GM21423 (cell line): ENCODE results near the gene COBL.

Source experiments
- ATAC-seq: cut with Tn5 transposase; IDR thresholded peaks from one replicate; pipeline ENCODE4 v1.9.1; 2021; ENCODE audit warnings: mild to moderate bottlenecking, moderate library complexity; ENCODE audit not compliant: unreplicated experiment

COBL gene

DNA sequence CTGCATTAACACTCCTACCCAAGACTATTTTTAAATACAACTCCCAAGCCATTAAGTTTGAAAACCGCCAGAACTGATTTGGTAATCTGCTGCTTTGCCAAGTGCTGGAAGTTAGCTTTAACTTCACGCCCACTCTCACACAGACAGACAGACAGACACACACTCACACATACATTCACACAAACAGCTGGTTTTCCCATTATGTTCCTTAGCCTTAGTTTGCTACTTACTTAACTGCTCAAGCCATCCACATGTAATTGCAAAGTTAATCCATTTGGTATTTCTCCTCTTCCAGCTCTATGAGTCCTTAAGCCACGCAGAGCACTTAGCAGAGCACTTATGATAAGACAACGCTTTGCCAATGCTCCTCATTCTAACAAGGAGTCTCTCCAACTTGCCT, 8.3 kb downstream of the COBL start:
- ATAC-seq = no peak

DNA sequence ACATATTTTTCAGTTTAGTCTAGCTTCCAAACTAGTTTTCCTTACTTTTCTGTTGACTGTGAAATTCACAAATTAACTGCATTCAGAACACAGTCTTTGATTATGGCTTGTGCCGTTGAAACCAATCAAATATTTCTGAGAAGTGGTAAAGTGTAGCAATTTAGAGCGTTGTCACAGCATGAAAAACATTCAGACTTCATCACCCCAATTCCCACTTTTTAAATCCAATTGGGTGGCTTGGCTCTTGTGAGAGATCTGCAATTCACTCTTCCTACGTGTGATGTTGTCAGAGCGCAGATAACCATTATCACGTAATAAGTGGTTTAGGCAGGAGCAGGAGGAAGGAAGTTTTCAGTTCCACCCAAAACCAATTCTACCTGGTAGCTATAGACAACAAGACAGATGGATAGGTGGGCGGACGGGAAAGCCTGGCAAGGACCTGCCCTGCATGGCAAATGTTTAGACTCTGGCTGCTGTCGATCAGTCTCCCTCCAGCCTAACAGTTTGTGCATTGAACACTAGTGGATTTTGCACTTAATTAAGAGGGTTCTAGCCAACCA, 8.9 kb downstream of the COBL start:
- ATAC-seq = no peak

DNA sequence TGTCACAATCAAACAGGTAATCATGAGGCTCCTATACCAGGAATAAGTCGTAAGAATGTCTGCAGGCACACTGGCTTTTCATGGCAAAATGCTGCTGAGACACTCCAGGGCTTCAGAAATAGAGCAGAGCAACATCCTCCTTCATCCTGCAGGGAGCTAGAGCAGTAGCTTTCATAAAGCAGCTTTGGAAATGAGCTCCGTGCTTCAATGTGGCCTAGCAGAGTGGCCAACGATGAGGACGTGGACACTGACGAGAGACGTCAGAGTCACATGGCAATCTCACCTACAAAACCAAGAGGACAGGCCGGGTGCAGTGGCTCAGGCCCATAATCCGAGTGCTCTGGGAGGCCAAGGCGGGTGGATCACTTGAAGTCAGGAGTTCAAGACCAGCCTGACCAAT, 9.8 kb downstream of the COBL start:
- no peak for ATAC-seq

DNA sequence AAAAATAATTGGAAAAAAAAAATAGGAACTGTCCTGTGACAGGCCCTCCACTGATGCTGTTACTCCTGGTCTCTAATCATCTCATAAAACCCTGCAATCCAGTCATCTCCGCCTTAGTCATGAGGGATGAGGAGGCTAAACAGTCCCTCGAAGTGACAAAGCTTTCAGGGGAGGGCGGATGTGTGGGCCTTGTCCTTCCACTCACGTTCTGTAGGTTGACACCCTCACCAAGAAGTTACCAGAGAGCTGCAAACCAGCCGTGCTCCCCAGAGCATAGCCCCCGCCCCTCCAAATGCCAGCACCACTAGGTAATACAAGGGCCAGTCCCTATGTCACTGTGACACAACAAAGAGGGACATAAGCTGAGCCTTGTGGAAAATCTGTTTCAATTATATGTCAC, 11.9 kb downstream of the COBL start:
- no peak for ATAC-seq

DNA sequence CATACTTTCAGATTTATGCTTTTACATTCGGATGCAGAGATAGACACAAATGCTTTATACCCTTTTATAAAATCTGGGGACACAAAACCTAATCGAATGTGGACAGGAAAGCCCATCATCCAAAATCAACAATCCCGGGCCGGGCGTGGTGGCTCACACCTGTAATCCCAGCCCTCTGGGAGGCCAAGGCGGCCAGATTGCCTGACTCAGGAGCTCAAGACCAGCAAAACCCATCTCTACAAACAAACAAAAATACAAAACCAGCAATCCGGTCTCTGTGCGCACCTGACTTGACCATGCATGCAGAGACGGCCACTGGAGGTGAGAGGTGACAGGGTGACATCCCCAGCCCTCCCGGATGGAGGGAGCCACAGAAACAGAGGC, 13.5 kb downstream of the COBL start:
- no peak for ATAC-seq

DNA sequence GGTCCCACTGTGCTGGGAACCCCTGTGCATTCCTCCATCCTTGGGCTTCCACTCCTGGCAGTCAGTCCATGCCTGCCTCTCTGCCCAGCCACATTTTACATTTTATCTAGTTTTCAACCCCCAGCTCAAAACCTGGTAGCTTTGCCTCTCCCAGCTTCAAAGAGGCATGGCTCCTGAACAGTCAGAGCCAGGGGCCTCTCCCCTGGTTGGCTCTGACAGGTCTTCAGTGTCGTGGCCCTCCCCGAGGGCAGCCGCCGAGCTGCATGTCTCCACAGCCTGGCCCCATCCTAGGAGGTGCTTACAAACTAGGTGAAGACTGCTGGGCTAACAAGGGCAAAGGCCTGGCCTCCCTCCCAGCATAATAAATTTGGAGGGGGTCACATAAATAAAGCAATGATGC, 14.8 kb downstream of the COBL start:
- ATAC-seq = no peak

DNA sequence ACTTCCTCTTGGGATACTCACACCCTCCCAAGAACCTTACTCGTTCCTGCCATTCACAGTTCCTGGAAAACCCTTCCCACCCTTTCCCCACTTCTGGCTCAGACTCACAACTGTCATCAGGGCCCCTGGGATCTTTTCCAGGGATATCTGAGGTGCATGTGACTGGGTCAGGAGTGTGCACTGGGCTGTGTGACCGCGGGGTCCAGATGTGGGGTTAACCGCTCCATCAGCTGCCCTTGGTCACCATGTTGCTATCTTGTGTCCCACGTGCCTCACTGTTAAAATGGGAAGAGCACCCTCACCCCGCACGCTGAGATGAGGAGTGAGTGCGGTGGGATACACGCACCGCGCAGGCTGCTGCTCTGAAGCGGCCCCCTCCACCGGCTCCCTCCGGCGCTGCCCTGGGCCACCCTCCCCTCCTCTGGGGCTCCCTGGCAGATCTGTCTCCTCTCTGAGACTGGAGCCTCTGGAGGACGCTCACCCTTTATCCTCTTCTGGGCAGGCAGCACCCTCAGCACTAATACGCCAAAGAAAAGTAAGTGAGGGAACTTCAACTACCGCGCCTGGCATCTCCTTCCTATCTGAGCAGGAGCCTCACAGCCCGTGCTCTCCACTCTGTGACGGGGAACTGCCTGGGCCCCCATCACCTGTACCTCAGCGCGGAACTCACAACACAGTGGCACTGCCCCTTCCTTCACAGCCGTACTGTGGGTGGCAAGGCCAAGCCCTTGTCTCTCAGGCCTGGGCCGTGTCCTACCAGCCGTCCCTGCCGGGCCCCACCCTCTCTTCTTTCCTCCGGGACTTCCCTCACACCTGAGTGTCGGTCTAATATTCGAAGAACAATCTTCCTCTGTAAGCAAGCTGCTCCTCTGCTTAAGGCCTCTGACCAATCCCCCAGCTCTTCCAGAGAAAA, 15.6 kb downstream of the COBL start:
- no peak for ATAC-seq

DNA sequence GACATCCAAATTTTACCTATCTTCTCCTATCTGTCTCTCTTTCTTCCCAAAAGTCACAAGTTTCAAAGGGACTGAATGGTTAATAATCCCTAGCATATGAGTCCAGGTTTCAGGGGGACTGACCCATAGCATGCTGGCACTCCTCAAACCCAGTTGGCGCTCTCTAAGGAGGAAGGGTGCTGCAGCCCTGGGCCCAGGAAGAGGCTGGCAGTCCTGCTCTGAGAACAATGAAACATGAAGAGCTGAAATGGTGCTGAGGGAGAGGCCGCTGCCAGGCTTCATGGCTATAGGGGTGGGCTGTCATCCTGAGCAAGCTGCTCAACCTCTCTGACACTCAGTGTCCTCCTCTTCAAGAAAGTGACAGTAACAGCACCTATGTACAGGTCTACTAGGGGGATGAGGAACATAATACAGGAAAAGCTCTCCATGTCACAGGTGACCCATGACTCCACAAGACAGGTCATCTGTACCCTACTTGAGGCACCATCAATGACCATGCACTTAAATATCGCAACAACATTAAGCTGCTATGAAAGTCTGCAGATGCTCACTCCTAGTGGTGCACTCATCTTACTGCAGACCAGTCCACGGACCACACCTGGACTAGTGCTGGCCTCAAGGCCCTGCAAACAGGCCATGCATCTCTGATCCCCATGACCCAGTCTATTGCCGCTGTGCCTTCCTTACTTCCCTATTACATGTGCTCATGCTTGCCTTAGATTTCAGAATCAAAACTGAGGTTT, 17.0 kb downstream of the COBL start:
- no peak for ATAC-seq

DNA sequence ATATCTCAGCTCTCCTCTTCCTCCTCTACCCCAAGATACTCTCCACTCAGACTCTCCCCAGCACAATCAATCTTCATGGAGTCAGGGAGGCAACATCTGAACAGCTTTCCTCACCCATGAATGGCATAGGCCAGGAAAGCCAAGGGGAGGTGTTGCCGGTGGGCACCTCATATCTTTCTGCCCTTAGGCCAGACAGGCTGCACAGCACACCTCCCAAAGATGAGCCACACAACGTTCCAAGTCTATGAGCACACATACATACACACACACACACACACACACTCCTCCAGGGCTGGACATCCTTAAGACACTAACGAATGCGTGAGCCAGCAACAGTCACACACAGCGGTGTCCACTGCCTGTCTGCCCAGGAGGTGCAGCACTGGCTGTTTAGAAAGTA, 17.7 kb downstream of the COBL start:
- ATAC-seq = no peak

DNA sequence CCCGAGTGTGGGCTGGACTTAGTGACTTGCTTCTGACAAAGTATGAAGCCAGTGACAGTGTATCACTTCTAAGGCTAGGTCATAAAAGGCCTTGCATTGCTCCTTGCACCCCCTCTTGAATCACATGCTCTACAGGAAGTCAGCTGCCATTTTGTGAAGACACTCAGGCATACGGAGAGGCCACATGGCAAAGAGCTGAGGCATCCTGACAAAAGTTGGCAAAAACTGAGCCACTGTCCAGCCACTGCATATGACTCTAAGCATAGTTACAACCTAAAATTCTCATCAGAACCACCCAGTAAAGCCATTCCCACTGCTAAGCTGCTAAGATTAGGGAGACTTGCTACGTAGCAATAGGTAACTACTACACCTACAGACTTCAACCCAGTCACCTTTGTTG, 18.6 kb downstream of the COBL start:
- no peak for ATAC-seq

DNA sequence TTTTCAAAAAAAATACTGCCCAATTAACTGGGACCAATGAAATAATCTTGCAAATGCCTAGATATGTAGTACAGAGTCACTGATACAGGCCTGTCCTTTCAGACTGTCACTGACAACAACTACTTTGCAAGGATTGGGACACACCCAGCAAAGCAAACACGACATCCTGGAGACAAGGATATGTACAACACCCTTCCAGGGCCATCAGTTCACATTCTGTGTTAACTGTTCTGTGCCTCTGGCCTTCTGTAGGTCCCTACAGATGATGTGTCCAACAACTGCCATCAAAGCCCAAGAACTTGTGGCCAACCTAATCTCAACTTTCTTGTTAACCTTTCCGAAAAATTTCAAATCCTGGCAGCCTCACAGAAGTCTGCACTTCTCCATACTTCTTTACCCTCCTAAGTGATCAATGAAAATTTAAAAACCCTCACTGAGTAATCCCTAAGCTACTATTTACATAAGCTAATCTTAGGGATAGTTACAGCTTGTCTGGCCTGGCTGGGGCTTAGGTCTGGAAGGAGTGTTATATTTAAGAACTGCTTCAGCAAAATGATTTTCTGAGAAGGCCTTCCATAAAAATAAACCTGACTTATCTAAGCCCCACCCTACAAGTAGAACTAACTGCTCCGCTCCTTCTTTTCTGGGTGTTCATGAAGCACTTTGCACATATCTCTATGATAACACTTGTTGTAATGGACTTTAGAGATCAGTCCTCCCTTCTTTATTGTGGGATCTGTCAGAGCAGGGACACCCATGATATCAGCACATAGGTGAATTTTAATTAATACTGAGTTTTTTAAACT, 21.0 kb downstream of the COBL start:
- ATAC-seq = no peak

DNA sequence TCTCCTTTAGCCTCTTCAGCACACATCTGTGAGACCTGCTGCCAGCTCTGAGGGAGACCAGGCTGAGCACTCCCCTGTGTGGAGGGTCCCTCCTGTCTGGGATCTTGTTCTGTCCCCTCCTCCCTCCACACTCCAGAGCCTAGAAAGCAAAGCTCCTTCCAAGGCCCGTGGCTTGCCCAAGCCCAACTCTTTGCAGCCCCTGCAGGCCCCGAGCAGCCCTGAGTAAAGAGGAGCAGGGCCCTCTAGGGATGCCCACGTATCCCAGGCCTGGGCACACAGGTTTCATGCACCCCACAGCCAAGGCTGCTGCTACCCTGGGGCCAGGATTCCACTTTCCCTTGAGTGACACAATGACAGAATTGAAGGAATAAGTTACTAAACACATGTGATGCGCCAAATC, 24.0 kb downstream of the COBL start:
- no peak for ATAC-seq

DNA sequence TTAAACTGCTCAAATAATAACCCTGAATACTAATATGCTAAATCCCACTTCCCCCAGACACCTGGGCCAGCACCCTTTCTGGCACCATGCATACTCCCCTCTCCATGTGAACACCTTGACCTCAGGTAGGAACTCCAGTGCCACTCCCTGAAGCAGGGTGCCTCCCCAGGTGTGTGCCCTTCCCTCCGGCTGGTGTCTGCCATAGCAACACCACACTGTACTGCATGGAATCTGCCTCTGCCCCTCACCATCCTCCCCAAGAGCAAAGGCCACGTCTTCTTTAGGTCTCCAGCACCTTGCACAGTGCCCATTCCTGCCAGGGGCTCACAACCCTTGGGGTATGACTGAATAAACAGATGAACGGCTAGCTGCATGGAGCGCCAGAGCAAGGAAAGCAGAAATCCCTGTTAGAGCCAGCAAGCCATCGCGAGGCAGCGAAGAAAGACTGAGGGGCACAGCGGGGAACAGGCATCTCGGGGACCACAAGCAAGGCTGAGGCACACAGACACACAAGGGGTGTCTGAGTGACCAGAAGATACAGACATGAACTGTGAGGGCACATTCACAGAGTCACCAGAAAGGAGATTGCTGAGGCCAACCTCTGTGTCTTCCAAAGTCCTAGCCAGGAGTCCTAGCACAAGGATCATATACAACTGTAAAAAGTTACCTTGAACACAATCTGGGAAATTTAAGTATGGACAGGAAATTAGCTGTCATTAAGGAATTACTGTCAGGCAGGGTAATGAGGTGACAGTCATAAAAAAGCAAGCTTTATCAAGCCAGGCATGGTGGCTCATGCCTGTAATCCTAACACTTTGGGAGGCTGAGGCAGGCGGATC, 25.7 kb downstream of the COBL start:
- no peak for ATAC-seq

DNA sequence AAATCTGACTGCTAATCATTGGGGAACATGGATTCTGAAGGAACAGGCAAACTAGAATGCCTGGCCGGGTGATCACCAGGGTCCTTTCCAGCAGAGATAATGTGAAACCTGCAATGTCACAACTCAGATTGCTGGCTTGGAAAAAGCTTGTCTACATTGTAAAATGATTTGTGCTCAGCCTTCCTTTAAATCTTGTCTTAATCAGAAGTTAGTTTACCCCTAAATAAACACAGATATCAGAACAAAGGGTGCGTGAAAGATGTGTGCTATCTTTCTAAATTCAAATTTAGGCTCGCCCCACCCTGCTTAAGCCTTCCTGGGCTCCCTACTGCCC, 26.3 kb downstream of the COBL start:
- no peak for ATAC-seq

DNA sequence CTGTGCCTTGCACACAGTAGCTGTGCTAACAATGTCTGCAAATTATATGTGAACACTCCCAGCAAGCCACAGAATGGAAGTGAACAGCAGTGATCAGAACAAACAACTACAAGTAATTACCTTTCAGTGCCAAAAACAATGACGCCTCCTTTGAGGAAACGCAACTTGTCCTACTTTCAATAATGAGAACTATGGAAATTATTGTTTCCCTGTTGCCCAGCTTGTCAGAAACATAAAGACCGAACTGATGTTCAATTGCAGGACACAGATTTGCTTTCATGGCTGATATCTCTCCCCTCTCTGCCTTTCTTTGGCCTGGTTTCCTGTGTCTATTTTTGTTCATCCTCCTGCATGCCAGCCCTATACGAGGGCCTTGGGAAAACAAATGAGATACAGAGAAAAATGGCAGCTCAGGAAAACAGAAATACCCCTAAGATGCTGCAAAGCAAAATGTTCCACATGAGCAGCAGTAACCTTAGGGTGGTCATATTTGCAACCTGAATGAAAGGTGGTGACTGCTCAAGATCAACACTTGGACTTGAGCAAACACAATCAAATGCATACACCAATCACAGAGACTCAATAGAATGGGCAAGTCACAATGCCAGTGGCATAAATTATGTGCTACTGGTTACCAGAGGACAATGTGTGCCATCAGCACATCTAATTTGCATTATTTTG, 26.8 kb downstream of the COBL start:
- no peak for ATAC-seq

DNA sequence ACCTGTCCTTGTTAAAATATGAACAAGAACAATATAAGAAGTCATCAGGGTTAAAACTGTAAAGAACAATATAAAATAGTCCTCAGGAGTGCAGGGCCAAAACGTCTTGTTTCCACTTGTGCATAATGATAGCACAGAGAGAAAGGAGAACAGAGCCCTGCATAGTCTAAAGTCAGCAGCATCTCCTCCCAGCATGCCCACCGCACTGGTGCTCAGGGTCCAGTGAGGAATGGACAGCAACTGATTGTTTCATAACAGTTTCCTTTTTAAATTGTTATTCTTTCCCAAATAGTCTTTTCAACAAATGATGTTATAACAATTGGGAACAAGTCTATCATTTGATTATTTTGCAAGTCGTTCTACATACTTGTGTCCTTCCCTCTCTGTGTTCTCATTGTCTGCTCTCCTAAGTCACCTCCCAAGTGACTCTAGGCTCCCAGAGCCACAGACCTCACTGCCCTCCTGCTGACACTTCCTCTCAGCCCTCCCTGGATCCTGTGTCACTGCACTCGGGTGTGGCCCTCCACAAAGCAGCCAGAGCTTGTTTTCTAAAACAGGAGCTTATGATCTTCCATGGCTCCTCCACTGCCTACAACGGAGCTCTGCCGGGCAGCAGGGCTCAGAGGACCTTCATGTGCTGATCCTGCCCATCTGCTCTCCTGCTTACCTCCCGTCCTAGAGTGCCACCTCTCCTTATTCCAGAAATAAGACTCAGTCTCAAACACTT, 27.6 kb downstream of the COBL start:
- ATAC-seq = no peak

DNA sequence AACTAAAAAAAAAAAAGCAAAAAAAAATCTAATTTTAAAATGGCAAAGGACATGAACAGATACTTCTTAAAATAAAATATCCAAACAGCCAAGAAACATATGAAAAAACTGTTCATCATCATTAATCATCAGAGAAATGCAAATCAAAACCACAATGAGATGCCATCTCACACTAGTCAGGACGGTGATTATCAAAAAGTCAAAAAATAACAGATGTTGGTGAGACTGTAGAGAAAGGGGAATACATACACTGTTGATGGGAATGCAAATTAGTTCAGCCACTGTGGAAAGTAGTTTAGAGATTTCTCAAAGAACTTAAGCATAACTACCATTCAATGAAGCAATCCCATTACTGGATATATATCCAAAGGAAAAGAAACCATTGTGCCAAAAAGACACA, 30.2 kb downstream of the COBL start:
- ATAC-seq = no peak

DNA sequence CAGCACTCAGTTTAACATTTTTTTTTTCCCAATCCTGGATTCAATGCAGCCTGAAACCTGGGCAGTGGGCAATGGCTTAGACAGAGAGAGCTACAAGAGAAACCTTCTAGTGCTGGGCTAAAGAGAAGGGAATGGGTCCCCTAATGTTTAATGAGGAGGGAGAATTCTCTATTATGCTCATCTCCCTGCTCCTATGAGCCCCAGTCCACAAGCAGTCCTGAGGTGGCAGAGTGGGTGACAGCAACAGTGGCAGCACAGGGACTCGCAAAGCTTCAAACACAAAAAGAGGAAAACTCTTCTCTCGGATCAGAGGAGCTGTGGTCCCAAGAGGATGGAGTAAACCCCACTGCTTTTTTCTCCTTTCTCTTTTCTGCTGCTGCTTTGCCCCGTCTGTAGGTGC, 36.5 kb downstream of the COBL start:
- ATAC-seq = no peak

DNA sequence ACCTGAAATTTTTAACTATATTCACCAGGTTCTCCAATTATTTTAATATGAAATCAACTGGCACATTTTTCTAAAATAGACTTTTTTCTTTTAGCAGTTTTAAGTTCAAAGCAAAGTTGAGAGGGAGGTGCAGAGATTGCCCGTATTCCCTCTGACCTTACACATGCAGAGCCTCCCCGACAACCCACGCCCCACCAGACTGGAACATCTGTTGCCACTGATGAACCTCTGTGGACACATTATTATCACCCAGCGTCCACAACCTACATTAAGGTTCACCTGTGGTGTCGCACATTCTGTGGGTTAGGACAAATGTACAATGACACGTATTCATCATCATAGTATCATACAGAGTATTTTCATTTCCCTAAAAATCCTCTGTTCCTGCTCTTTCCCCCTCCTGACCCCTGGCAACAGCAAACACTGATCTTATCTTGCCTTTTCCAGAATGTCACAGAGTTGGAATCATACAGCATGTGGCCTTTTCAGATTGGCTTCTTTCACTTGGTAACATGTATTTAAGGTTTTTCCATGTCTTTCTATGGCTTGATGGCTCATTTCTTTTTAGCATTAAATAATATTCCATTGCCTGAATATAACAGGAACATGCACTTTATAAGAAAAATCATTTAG, 37.1 kb downstream of the COBL start:
- no peak for ATAC-seq
